SU-DHL-6 (cell line): ENCODE measurements around the gene ACTN1.

Experiments
- H2AFZ ChIP-seq: fragments of 200-600 bp; sonication (generic); 2 replicates; pipeline ENCODE4 v1.6.1; 2014; ENCODE audit warnings: low read depth, mild to moderate bottlenecking, moderate library complexity, mixed read lengths, antibody characterized with exemption, low read length; ENCODE audit not compliant: severe bottlenecking
- H3F3A ChIP-seq: fragments of 200-600 bp; shearing (Covaris generic); 2 replicates; pipeline ENCODE4 v1.6.0; 2016; ENCODE audit warnings: antibody characterized with exemption, mild to moderate bottlenecking; ENCODE audit not compliant: insufficient read depth
- H3K27ac ChIP-seq: fragments of 200-600 bp; sonication (generic); 2 replicates; pipeline ENCODE4 v1.5.1; 2016; ENCODE audit warnings: low read depth, mild to moderate bottlenecking, low read length, moderate library complexity, mixed read lengths
- H3K27me3 ChIP-seq: fragments of 200-600 bp; sonication (generic), shearing (Covaris generic); 2 replicates; pipeline ENCODE4 v1.6.0; 2014; ENCODE audit warnings: mild to moderate bottlenecking, low read length
- H3K36me3 ChIP-seq: fragments of 200-600 bp; sonication (generic); 2 replicates; pipeline ENCODE4 v1.6.1; 2014; ENCODE audit warnings: mild to moderate bottlenecking, low read length, mixed read lengths
- H3K4me2 ChIP-seq: fragments of 300-600, 200-600 bp; shearing (Covaris generic), sonication (generic); 2 replicates; pipeline ENCODE4 v1.6.0; 2014; ENCODE audit warnings: low read length, low read depth, mild to moderate bottlenecking; ENCODE audit not compliant: poor library complexity, severe bottlenecking
- H3K4me3 ChIP-seq: fragments of 200-600 bp; sonication (generic); 2 replicates; pipeline ENCODE4 v1.5.1; 2014; ENCODE audit warnings: antibody characterized with exemption, low read length, mild to moderate bottlenecking, mixed read lengths; ENCODE audit not compliant: insufficient read depth, poor library complexity, severe bottlenecking
- H3K79me2 ChIP-seq: fragments of 200-600 bp; sonication (generic); 2 replicates; pipeline ENCODE4 v1.6.1; 2014; ENCODE audit warnings: mild to moderate bottlenecking, low read length, moderate library complexity; ENCODE audit not compliant: insufficient read depth
- H3K9ac ChIP-seq: fragments of 200-600 bp; sonication (generic); 2 replicates; pipeline ENCODE4 v1.7.0; 2014; ENCODE audit warnings: mild to moderate bottlenecking, low read length
- H3K9me2 ChIP-seq: fragments of 200-600 bp; sonication (generic); replicated peaks from 2 replicates; pipeline ENCODE4 v1.6.1; 2014; ENCODE audit warnings: low read length; ENCODE audit not compliant: insufficient read depth
- H3K9me3 ChIP-seq: fragments of 200-600 bp; sonication (generic); 2 replicates; pipeline ENCODE4 v1.6.1; 2014; ENCODE audit warnings: low read length, mixed read lengths; ENCODE audit not compliant: insufficient read depth
- H4K20me1 ChIP-seq: fragments of 200-600 bp; sonication (generic); 2 replicates; pipeline ENCODE4 v1.6.1; 2014; ENCODE audit warnings: low read depth, mild to moderate bottlenecking, antibody characterized with exemption, low read length, moderate library complexity, mixed read lengths
- EZH2phosphoT487 ChIP-seq: fragments of 200-600 bp; sonication (generic), shearing (Covaris generic); conservative IDR thresholded peaks from 2 replicates; pipeline ENCODE4 v1.6.1; 2018; ENCODE audit warnings: mild to moderate bottlenecking, antibody characterized with exemption, low read length, moderate library complexity, mixed read lengths
- TF ChIP-seq, protein P1 (sequence below): fragments of 200-600 bp; sonication (generic); IDR thresholded peaks from one replicate; pipeline ENCODE4 v1.5.1; 2017; ENCODE audit warnings: antibody characterized with exemption, mild to moderate bottlenecking, low read length, moderate library complexity; ENCODE audit not compliant: insufficient read depth, poor library complexity, severe bottlenecking

Gene ACTN1

DNA sequence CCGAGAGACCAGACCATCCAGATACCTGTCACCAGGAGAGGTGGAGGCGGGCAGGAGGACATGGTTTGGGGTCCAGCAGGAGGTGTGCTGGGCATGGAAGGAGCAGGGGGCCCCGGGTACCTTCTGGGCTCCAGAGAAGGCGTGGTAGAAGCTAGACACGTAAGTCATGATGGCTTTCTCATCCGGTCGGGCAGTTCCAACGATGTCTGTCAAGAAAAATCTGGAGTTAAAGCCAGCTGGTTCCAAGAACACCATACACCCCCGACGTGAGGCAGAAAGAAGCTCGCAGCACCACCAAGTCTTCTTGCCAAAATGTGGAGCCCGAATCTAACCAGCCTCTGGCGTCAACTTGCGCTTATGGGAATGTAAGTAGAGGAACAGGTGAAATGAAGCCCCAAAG, 76.7 kb downstream of the ACTN1 start:
- H3K4me3 ChIP-seq: no peak overlapping the region
- no peaks in the 10 kb centered on the region for H3F3A ChIP-seq
- no peaks in the 10 kb centered on the region for H4K20me1 ChIP-seq
- no peaks in the 10 kb centered on the region for H3K9me3 ChIP-seq
- H2AFZ ChIP-seq: no peak overlapping the region
- no peaks in the 10 kb centered on the region for H3K36me3 ChIP-seq
- no peak overlapping the region for H3K27ac ChIP-seq
- H3K27me3 ChIP-seq: no peaks in the 10 kb centered on the region
- TF ChIP-seq, protein P1, sequence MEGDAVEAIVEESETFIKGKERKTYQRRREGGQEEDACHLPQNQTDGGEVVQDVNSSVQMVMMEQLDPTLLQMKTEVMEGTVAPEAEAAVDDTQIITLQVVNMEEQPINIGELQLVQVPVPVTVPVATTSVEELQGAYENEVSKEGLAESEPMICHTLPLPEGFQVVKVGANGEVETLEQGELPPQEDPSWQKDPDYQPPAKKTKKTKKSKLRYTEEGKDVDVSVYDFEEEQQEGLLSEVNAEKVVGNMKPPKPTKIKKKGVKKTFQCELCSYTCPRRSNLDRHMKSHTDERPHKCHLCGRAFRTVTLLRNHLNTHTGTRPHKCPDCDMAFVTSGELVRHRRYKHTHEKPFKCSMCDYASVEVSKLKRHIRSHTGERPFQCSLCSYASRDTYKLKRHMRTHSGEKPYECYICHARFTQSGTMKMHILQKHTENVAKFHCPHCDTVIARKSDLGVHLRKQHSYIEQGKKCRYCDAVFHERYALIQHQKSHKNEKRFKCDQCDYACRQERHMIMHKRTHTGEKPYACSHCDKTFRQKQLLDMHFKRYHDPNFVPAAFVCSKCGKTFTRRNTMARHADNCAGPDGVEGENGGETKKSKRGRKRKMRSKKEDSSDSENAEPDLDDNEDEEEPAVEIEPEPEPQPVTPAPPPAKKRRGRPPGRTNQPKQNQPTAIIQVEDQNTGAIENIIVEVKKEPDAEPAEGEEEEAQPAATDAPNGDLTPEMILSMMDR: no peak
- no peak for TF ChIP-seq EZH2phosphoT487
- H3K4me2 ChIP-seq: no peak overlapping the region
- H3K9ac ChIP-seq: no peak overlapping the region
- no peaks in the 10 kb centered on the region for H3K9me2 ChIP-seq
- no peaks in the 10 kb centered on the region for H3K79me2 ChIP-seq

DNA sequence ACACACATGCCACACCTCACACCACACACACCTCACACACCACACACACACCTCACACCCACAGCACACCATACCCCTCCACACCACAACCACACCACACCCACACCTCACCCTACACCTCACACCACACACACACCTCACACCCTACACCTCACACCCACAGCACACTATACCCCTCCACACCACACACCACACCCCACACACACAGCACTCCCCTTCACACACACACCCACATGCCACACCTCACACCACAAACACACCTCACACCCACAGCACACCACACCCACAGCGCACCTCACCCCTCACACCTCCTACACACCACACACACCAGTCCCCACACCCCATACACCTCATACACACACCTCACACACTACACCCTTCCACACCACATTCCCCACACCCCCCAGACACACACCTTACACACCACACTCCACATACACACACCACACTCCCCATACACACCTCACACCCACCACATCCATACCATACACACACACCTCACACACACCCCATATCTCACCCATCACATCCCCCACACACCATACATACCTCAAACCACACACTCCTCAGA, 80.0 kb downstream of the ACTN1 start:
- Histone ChIP-seq H2AFZ (no peak overlapping the region), H3F3A (no peaks in the 10 kb centered on the region), H3K4me3 (no peak overlapping the region), H3K4me2 (no peak overlapping the region), H3K9me3 (no peaks in the 10 kb centered on the region), H3K27ac (no peak overlapping the region), H3K27me3 (no peaks in the 10 kb centered on the region), H3K79me2 (no peaks in the 10 kb centered on the region), H3K9ac (no peak overlapping the region), H3K9me2 (no peaks in the 10 kb centered on the region), H4K20me1 (no peaks in the 10 kb centered on the region), H3K36me3 (no peaks in the 10 kb centered on the region)
- TF ChIP-seq EZH2phosphoT487: no peak
- TF ChIP-seq, protein P1: no peak

DNA sequence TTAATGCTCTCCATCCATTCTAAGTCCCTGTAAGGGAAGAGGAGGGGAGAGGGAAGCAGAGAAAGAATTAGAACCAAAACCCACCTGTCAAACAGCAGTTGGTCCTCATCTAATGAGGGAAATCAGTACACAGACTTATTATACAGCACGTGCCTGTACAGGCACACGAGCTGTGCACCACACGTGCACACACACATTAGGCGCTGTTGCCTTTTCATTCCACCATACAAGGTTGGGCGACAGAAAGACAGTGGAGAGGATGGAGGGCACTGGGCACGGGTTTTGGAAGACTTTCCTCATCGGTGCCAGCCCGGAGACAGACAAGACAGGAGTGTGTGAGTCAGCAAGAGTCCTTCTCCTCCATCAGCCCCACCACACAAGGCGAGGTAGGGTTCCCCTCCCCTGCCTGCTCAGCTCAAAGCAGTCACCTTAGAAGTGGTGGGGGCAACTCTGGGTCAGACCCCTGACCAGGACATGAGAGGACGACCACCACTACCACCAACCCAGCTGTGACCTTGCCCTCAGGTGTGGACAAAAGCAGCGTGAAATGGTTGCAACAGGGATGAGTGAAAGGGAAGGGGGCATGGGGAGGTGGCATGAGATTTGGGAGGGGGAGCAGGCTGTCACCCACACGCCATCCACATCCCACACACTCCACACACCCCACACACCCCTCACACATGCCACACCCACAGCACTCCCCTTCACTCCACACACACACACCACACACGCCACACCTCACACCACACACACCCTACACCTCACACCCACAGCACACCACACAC, 80.7 kb downstream of the ACTN1 start:
- Histone ChIP-seq H3K9ac (no peak overlapping the region), H2AFZ (no peak overlapping the region), H3K9me3 (no peaks in the 10 kb centered on the region), H3K27ac (no peak overlapping the region), H3K79me2 (no peaks in the 10 kb centered on the region), H3F3A (no peaks in the 10 kb centered on the region), H3K27me3 (no peaks in the 10 kb centered on the region), H4K20me1 (no peaks in the 10 kb centered on the region), H3K4me2 (no peak overlapping the region), H3K4me3 (no peak overlapping the region), H3K9me2 (no peaks in the 10 kb centered on the region), H3K36me3 (no peaks in the 10 kb centered on the region)
- no peak for TF ChIP-seq EZH2phosphoT487
- TF ChIP-seq, protein P1: no peak
